ENCODE results near the gene HDC.

GRCh38 chr15:50224606-50225005 is 40.9 kb downstream of the HDC start:
- no peak for TF ChIP-seq EZH2 (IDR thresholded peaks at IDR 0.05; ENCODE audit: low read length)
- no peak for TF ChIP-seq CTCF (optimal IDR thresholded peaks at IDR 0.05 in 1 of 3, IDR thresholded peaks at IDR 0.05 in 1 of 3, conservative IDR thresholded peaks at IDR 0.05 in 1 of 3; ENCODE audit: extremely low read depth in 1 of 3, insufficient read depth in 2 of 3, low read length in 3 of 3)
